ENCODE results near the gene ATP13A4.

The ATP13A4 gene, protein sequence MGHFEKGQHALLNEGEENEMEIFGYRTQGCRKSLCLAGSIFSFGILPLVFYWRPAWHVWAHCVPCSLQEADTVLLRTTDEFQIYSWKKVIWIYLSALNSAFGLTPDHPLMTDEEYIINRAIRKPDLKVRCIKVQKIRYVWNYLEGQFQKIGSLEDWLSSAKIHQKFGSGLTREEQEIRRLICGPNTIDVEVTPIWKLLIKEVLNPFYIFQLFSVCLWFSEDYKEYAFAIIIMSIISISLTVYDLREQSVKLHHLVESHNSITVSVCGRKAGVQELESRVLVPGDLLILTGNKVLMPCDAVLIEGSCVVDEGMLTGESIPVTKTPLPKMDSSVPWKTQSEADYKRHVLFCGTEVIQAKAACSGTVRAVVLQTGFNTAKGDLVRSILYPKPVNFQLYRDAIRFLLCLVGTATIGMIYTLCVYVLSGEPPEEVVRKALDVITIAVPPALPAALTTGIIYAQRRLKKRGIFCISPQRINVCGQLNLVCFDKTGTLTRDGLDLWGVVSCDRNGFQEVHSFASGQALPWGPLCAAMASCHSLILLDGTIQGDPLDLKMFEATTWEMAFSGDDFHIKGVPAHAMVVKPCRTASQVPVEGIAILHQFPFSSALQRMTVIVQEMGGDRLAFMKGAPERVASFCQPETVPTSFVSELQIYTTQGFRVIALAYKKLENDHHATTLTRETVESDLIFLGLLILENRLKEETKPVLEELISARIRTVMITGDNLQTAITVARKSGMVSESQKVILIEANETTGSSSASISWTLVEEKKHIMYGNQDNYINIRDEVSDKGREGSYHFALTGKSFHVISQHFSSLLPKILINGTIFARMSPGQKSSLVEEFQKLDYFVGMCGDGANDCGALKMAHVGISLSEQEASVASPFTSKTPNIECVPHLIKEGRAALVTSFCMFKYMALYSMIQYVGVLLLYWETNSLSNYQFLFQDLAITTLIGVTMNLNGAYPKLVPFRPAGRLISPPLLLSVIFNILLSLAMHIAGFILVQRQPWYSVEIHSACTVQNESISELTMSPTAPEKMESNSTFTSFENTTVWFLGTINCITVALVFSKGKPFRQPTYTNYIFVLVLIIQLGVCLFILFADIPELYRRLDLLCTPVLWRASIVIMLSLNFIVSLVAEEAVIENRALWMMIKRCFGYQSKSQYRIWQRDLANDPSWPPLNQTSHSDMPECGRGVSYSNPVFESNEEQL

DNA sequence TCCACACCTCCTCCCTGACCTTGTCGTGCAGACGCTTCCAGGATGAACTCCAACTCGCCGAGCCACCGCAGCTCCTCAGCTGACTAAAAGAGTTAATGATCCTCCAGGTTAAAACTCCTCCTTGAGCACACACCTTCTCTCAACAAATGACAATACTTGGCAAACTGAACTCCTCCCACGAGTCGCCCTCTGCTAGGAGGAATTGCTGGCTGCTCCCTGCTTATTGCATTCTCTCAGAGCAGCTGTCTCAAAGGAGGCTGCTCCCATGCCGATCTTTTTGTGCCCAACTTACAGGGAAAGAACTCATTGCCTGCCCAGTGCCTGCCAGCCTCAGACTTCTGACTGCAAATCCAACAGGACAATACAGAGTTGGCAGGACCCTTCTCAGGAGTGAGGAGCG is at the start of gene ATP13A4:
TSS of gene ATP13A4 (minus strand) at position 85 of the 400 bp plus-strand sequence. CDS start 96 bp downstream, outside the sequence.
- H3K36me3 Mint-ChIP-seq, result peaks cover 5% of the 10 kb centered on the region
- no peak within 1 kb of the TSS for H3K27ac Mint-ChIP-seq
- no peak within 1 kb of the TSS for H3K4me3 Mint-ChIP-seq
- H3K9me3 Mint-ChIP-seq (ENCODE audit: low read depth), result no peaks in the 10 kb centered on the region
- H3K27me3 Mint-ChIP-seq, result no peaks in the 10 kb centered on the region
- H3K4me1 Mint-ChIP-seq (ENCODE audit: low read depth), result no peaks in the 10 kb centered on the region

DNA sequence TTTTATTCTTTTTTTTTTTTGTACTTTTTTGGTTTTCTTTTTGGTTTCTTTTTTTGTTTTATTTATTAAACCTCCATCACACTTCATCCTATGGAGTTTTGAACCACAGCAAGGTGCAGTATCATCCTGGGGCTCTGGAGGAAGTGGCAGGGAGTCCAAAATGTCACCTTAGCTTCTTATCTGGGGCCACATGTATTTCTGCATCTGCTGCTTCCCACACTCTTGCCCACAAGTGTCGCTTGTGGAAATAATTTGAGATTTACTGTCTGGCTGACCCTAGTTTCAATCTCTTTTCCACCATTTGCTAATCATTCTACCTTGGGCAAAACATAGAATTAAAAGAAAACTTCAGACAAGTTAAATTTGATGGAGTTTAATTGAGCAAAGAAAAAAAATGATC is 44.7 kb upstream of the ATP13A4 start:
- Mint-ChIP-seq H3K27ac (no peak overlapping the region), H3K4me3 (no peak overlapping the region), H3K4me1 (ENCODE audit: low read depth) (peaks cover 67% of the 10 kb centered on the region), H3K27me3 (no peaks in the 10 kb centered on the region), H3K9me3 (ENCODE audit: low read depth) (no peaks in the 10 kb centered on the region), H3K36me3 (peaks cover 4% of the 10 kb centered on the region)

DNA sequence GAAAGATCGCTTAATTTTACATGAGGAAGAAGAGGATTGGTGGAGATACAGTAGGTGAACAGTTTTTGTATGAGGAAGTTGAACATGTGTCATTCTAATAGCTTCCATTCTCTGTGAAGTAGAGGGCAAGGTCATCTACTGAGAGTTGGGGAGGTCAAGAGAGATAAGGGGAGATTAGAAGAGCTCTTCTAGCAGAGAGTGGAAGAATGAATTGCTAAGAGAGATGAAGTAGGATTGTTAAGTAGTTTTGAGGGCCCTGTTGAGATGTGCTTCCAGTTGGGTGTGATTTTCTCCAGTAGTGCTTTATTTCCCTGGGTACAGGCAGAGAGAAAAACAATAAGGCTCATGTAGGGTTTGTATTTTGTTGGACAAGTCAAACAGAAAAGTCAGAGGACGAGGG is 43.5 kb upstream of the ATP13A4 start:
- no peak overlapping the region for H3K4me3 Mint-ChIP-seq
- no peaks in the 10 kb centered on the region for H3K9me3 Mint-ChIP-seq (ENCODE audit: low read depth)
- H3K27me3 Mint-ChIP-seq, result no peaks in the 10 kb centered on the region
- H3K27ac Mint-ChIP-seq, result peak overlapping the region; percentile 29
- H3K4me1 Mint-ChIP-seq (ENCODE audit: low read depth), result peaks cover 73% of the 10 kb centered on the region
- H3K36me3 Mint-ChIP-seq, result peaks cover 6% of the 10 kb centered on the region

DNA sequence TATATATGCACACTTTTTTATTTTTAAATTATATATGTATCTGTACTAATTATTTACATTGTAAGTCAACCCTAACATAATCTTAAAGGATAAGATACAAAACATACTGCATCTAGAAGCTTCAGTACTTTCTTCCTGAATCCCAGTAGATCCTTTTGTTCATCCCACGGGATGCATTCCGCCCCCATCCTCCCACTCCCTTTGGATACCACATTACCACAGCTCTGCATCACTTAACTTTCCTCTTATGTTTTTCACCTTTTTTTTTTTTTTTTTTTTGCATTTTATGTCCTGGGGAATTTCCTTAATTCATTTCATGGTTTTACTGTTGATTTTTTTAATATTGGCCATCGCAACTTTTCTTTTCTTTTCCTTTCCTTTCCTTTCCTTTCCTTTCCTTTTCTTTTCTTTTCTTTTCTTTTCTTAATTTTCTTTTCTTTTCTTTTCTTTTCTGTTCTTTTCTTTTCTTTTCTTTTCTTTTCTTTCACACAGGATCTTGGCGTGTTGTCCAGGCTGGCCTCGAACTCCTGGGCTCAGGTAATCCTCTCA is 41.3 kb upstream of the ATP13A4 start:
- Mint-ChIP-seq H3K4me1 (ENCODE audit: low read depth) (peaks cover 76% of the 10 kb centered on the region), H3K27ac (peak overlapping the region; percentile 80), H3K36me3 (peaks cover 6% of the 10 kb centered on the region), H3K4me3 (no peak overlapping the region), H3K9me3 (ENCODE audit: low read depth) (no peaks in the 10 kb centered on the region), H3K27me3 (no peaks in the 10 kb centered on the region)

DNA sequence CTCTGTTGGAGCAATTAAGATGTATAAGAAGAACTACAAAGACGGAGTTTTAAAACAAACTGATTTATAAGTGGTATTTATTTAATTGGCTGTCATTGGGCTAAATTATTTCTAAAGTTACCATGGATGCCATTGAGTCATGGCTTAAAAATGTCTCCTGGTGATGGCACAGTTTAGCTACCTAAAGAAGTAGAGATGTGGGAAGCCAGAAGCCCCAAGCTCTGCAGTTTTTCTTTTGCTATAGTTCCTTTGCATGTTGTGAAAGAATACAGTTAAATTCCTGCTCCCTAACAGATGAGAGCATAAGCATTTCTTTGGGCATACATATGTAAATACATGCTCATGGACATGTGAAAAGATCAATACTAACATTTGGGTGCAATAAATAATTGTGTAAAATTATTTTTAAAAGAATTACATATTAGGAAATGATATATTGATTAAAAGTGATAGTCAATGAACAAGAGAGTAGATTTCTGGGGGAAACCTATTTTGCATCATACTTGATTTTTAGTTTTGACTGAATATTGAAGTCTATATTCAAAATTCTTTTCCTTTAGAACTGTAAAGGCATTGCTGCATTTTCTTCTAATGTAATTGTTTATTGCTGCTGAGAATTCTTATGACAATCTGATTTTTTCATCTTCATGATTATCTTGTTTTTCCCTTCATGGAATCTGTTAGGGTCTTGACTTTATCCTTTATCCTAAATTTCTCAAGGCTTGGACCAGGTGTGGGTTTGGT is 40.4 kb upstream of the ATP13A4 start:
- Mint-ChIP-seq H3K4me1 (ENCODE audit: low read depth) (peaks cover 75% of the 10 kb centered on the region), H3K4me3 (peak overlapping the region; percentile 100), H3K36me3 (peaks cover 6% of the 10 kb centered on the region), H3K27ac (peak overlapping the region; percentile 64), H3K9me3 (ENCODE audit: low read depth) (no peaks in the 10 kb centered on the region), H3K27me3 (no peaks in the 10 kb centered on the region)

DNA sequence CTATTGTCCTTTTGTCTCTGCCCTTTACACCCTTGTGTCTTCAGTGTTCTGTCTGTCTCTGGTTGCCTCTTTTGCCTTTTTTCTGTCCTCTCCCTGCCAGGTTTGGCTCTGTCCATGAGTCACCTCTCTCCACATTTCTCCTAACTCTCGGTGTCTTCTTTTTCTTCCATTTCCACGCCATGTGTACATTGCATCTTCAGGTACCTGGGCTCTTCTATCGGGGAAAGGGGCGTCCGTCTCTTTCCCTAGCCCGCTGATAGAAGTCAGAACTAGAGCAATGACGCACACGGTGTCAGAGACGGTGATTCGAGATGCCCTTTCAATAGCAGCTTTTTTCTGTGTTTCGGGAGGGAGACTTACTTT is 39.0 kb upstream of the ATP13A4 start:
- Mint-ChIP-seq H3K36me3 (peaks cover 6% of the 10 kb centered on the region), H3K27ac (peak overlapping the region; percentile 100), H3K4me3 (peak overlapping the region; percentile 100), H3K9me3 (ENCODE audit: low read depth) (no peaks in the 10 kb centered on the region), H3K27me3 (no peaks in the 10 kb centered on the region), H3K4me1 (ENCODE audit: low read depth) (peaks cover 61% of the 10 kb centered on the region)

DNA sequence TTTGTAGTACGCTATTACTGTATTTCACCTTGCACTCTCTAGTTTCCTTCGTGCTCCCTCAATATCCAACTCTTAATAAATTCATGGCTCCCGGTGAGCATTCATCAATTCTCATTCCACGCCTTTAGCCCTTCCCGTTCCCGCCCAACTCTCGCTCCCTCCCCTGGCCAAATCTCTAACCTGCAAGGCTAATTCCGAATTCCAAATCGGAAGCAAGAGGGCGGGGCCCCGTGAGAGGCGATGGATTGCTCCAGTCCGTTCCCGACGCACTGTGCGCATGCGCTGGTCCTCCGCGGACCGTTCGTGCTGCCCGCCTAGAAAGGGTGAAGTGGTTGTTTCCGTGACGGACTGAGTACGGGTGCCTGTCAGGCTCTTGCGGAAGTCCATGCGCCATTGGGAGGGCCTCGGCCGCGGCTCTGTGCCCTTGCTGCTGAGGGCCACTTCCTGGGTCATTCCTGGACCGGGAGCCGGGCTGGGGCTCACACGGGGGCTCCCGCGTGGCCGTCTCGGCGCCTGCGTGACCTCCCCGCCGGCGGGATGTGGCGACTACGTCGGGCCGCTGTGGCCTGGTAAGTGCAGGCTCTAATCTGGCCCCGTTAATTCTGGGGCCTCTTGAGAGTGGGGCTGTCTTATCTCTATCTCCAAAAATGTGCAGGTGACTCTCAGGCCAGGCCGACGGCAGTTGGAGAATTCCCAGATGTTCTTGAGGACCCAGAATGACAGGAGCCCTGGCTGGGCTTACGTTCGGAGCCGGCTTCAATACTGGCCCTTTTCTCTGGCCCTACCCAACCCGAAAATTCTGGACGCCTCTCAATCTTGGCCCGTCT is 38.4 kb upstream of the ATP13A4 start, which contains the start of gene OPA1:
TSS of gene OPA1 (plus strand) at position 368 of the 827 bp plus-strand sequence. CDS start at position 538, 170 bp downstream.
- Mint-ChIP-seq H3K36me3 (peaks cover 9% of the 10 kb centered on the region), H3K9me3 (ENCODE audit: low read depth) (no peaks in the 10 kb centered on the region), H3K4me1 (ENCODE audit: low read depth) (peaks cover 55% of the 10 kb centered on the region), H3K4me3 (peak within 1 kb of the TSS; percentile 100), H3K27ac (peak within 1 kb of the TSS; percentile 100), H3K27me3 (no peaks in the 10 kb centered on the region)

DNA sequence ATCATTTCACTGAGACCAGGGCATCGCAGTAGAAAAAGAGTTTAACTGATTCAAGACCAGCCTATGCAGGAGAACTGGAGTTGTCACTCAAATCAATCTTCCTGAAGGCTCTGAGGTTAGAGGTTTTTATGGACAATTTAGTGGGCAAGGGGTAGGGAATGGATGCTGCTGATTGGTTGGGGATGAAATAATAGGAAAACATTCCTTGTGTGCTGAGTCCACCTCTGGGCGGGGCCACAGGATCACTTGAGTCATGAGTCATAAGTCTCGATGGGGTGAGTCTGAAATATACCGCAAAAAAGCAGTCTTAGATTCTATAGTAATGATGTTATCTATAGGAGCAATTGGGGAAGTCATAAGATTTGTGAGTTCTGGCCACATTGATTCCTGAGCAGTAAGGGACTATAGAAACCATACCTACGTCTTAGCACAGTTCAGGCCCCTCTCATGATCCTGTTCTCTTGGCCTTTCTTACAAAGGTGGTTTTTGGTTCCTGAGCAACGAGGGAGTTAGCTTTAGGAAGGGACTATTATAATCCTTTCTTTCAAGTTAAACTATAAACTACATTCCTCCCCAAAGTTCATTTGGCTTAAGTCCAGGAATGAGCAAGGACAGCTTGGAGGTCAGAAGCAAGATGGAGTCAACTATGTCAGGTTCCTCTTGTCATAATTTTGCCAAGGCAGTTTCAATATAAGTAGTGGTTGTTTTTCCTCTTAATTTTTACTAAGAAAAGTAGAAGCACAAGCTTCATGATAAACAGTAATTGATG is 35.6 kb upstream of the ATP13A4 start:
- Mint-ChIP-seq H3K27ac (no peak overlapping the region), H3K4me3 (no peak overlapping the region), H3K9me3 (ENCODE audit: low read depth) (no peaks in the 10 kb centered on the region), H3K27me3 (no peaks in the 10 kb centered on the region), H3K36me3 (peaks cover 5% of the 10 kb centered on the region), H3K4me1 (ENCODE audit: low read depth) (peaks cover 37% of the 10 kb centered on the region)

DNA sequence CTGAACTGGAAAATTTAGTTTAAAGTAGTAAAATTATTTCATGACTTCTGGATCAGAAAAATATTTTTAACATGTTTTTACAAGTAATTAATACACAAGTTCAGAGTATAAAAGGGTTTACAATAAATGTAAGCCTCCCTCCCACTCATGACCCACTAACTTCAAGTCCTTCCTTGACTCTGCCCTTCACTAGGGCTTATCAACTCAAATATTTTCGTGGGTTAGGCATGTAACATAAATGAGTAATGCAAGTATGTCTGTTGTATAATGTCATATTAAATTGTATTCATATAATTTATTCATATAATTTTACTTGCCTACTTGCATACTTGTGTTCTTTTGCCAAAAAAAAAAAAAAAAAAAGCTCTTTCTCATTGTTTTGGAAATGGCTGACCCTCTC is 34.9 kb upstream of the ATP13A4 start:
- H3K4me1 Mint-ChIP-seq (ENCODE audit: low read depth), result peaks cover 31% of the 10 kb centered on the region
- H3K27ac Mint-ChIP-seq, result no peak overlapping the region
- H3K27me3 Mint-ChIP-seq, result no peaks in the 10 kb centered on the region
- peaks cover 5% of the 10 kb centered on the region for H3K36me3 Mint-ChIP-seq
- no peaks in the 10 kb centered on the region for H3K9me3 Mint-ChIP-seq (ENCODE audit: low read depth)
- H3K4me3 Mint-ChIP-seq, result no peak overlapping the region

DNA sequence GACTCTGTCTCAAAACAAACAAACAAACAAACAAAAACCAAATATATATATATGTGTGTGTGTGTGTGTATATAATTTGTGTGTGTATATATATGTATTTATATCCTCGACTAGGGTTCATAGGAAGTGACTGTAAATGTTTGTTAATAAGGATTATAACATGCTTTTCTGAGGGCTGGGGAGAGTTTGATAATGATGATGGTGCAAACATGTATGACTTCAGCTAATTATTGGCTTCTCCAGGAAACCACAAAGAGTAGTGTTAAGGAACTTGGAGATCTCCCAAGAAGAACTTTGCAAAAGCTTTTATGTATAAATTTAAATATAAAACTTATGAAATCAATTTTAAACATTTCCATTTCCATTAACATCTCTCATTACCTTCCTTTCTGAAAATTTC is 34.4 kb upstream of the ATP13A4 start:
- Mint-ChIP-seq H3K27ac (no peak overlapping the region), H3K36me3 (peaks cover 5% of the 10 kb centered on the region), H3K27me3 (no peaks in the 10 kb centered on the region), H3K9me3 (ENCODE audit: low read depth) (no peaks in the 10 kb centered on the region), H3K4me3 (no peak overlapping the region), H3K4me1 (ENCODE audit: low read depth) (peaks cover 27% of the 10 kb centered on the region)

DNA sequence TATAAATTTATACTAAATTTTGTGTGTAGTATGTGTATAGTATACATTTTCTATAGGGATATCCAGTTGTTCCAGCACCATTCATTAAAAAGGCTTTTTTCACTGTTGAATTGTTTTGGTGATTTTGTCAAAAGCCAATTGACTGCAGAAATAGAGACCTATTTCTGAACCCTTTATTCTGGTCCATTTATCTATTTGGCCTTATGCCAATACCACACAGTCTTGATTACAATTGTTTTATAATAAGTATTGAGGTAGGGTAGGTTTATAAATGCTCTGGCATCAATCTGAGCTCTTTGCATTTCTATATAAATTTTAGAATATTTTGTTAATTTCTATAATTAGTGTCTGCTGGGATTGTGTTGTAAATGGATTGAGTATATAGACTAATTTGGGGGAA is 31.8 kb upstream of the ATP13A4 start:
- peaks cover 2% of the 10 kb centered on the region for H3K36me3 Mint-ChIP-seq

DNA sequence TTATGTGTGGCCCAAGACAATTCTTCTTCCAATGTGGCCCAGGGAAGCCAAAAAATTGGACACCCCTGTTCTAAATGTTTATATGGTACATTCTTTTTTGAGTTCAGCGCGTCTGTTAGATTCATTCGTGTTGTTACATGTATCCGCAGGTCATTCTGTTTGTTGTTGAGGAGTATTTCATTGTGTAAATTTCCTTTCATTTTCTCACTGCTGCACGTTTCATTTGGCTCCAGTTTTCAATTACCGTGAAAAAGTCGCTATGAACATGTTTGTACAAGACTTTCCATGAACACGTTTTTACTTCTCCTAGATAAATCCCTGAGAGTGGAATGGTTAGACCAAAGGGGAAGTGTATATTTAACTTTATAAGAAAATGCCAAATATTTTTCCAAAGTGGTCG is 30.8 kb upstream of the ATP13A4 start:
- Mint-ChIP-seq H3K4me3 (no peak overlapping the region), H3K4me1 (ENCODE audit: low read depth) (peaks cover 5% of the 10 kb centered on the region), H3K27ac (no peak overlapping the region), H3K27me3 (no peaks in the 10 kb centered on the region), H3K36me3 (peaks cover 5% of the 10 kb centered on the region), H3K9me3 (ENCODE audit: low read depth) (no peaks in the 10 kb centered on the region)

More for the DNA sequence above, 31.8 kb upstream of the ATP13A4 start:
- H3K27me3 Mint-ChIP-seq, result no peaks in the 10 kb centered on the region
- H3K4me1 Mint-ChIP-seq (ENCODE audit: low read depth), result peaks cover 7% of the 10 kb centered on the region
- H3K9me3 Mint-ChIP-seq (ENCODE audit: low read depth), result no peaks in the 10 kb centered on the region
- H3K4me3 Mint-ChIP-seq, result no peak overlapping the region
- H3K27ac Mint-ChIP-seq, result no peak overlapping the region
